Astrocyte of the cerebellum (primary cell): ENCODE measurements around the gene FBXL20.
A peak's percentile ranks its signal among the peaks of the same experiment; 100 is the strongest.

Source experiments
- DNase-seq: peaks from one replicate; pipeline ENCODE4 v3.0.0-alpha.2; 2011; ENCODE audit warnings: low read depth
- H3K4me3 ChIP-seq: 2 replicates; pipeline ENCODE4 v1.5.1; 2011; ENCODE audit warnings: mild to moderate bottlenecking, low read depth, low read length, moderate library complexity
- in situ Hi-C: cut with HindIII; loops from 2 replicates; pipeline ENCODE4 v1.10.0; 2017; ENCODE audit warnings: low sequenced_read_pairs
- TF ChIP-seq, protein P1 (sequence below): IDR thresholded peaks from 2 replicates; pipeline ENCODE4 v1.5.1; 2012; ENCODE audit warnings: low read length, low read depth, moderate library complexity, mild to moderate bottlenecking; ENCODE audit errors: missing control alignments

The FBXL20 gene

DNA sequence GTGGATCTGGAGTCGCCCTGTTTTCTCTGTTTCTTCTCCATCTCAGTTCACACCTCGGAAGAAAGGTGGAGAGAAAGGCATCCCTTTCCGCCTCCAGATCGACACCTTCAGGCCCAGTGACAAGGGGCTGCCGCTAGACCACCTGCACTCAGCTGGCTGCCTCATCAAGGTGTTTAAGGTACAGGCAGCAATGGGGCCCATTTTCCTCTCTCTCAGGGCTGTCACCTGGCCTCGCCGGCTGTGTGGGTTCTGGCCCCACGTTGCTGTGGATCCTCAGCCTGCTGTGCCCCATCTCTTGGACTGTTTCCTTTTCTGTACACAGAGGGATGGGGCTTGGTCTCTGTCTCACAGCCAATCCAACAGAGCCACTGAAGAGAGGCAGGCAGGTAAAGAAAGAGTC is 158.3 kb downstream of the FBXL20 start:
- in situ Hi-C loops = no loop called here
- TF ChIP-seq, protein P1, sequence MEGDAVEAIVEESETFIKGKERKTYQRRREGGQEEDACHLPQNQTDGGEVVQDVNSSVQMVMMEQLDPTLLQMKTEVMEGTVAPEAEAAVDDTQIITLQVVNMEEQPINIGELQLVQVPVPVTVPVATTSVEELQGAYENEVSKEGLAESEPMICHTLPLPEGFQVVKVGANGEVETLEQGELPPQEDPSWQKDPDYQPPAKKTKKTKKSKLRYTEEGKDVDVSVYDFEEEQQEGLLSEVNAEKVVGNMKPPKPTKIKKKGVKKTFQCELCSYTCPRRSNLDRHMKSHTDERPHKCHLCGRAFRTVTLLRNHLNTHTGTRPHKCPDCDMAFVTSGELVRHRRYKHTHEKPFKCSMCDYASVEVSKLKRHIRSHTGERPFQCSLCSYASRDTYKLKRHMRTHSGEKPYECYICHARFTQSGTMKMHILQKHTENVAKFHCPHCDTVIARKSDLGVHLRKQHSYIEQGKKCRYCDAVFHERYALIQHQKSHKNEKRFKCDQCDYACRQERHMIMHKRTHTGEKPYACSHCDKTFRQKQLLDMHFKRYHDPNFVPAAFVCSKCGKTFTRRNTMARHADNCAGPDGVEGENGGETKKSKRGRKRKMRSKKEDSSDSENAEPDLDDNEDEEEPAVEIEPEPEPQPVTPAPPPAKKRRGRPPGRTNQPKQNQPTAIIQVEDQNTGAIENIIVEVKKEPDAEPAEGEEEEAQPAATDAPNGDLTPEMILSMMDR = no peak
- DNase-seq = no peak
- H3K4me3 ChIP-seq = no peak overlapping the region

DNA sequence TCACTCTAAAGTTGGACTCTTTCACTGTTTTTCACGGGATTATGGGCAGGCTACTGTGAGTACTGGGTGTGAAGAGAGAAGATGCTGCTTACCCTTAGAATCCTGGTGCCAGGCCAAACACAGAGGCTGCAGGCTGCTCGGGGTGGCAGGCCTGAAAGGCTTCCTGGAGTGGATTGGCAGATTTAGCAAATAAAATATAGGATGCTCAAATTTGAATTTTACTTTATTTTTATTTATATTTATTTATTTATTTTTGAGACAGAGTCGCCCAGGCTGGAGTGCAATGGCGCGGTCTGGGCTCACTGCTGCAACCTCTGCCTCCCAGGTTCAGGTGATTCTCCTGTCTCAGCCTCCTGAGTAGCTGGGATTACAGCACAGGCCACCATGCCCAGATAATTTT is 160.8 kb downstream of the FBXL20 start:
- TF ChIP-seq, protein P1 = no peak
- no peak overlapping the region for H3K4me3 ChIP-seq
- in situ Hi-C loops = no loop called here
- DNase-seq = no peak

DNA sequence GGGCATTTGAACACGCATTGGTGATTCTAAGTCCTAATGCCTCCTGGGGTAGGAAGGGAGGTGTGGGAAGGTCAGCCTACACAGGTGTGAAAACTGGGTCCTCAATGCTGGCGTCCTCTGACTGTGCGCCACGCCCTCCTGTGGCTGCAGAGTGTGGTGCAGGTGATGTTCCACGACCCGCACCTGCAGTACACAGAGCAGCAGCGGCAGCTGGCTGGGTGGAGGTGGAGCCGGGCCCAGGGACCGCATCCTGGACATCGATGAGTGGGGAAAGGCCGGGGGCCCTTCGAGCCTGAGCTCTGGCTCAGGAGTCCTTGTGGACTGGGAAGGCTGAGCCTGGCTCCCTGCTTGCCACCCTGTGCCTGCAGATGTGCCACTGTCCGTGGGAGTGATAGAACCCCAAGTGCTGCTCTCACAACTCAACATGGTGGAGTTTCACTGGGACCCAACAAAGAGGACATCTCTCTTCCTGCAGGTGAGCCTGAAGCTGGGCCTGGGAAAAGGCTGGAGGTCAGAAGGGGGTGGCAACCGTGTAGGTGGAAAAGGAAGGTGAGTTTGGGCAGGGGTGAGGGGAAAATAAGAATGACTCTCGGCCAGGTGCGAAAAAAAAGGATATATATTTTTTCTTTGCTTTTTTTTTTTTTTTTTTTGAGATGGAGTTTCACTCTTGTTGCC is 161.6 kb downstream of the FBXL20 start:
- no peak overlapping the region for H3K4me3 ChIP-seq
- in situ Hi-C loops = no loop called here
- no peak for DNase-seq
- TF ChIP-seq, protein P1 = peak; percentile 67

- TF ChIP-seq, protein P1 = no peak
- in situ Hi-C loops = no loop called here
- no peak overlapping the region for H3K4me3 ChIP-seq
- DNase-seq = no peak
These were observed 163.0 kb downstream of the FBXL20 start for GRCh38 chr17:39238311-39238972.

- TF ChIP-seq, protein P1 = no peak
- in situ Hi-C loops = no loop called here
- no peak for DNase-seq
- no peak overlapping the region for H3K4me3 ChIP-seq
These were observed 163.8 kb downstream of the FBXL20 start for GRCh38 chr17:39237586-39237985.

DNA sequence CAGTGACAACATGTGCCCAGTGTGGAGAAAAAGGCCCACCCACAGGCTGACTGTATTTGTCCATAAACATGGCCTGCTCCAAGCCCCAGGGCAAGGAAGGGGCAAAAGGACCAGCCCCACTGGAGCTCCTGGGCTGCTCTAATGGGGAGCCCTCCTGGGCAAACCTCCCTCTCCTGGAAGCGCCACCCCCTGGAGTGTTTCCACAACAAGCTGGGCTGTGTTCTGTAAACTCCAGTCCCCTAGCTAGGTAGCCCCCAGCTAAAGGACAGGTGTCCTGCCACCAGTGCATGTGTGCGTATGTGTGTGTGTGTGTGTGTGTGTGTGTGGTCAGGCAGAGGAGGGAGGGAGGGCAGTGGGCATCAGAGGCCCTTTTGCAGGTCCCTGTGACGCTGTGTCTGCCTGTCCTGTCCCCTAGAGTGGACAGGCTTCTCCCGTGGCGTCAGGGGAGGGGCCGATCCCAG is 164.4 kb downstream of the FBXL20 start:
- DNase-seq = no peak
- no peak overlapping the region for H3K4me3 ChIP-seq
- in situ Hi-C loops = no loop called here
- TF ChIP-seq, protein P1 = no peak
